Activated naive CD8-positive, alpha-beta T cell (primary cell): ENCODE measurements around the gene HSDL1.

Experiments
- H3K27ac Mint-ChIP-seq: one replicate; pipeline ENCODE4 v1.8.0; 2021; ENCODE audit warnings: mixed read lengths
- H3K27me3 Mint-ChIP-seq: one replicate; pipeline ENCODE4 v1.8.0; 2021; ENCODE audit warnings: mixed read lengths
- H3K36me3 Mint-ChIP-seq: one replicate; pipeline ENCODE4 v1.8.0; 2021; ENCODE audit warnings: mixed read lengths
- H3K4me1 Mint-ChIP-seq: one replicate; pipeline ENCODE4 v1.8.0; 2021; ENCODE audit warnings: low read depth, mixed read lengths
- H3K4me3 Mint-ChIP-seq: one replicate; pipeline ENCODE4 v1.8.0; 2021; ENCODE audit warnings: mild to moderate bottlenecking, mixed read lengths
- H3K9me3 Mint-ChIP-seq: one replicate; pipeline ENCODE4 v1.8.0; 2021; ENCODE audit warnings: low read depth, mixed read lengths

Gene HSDL1

DNA sequence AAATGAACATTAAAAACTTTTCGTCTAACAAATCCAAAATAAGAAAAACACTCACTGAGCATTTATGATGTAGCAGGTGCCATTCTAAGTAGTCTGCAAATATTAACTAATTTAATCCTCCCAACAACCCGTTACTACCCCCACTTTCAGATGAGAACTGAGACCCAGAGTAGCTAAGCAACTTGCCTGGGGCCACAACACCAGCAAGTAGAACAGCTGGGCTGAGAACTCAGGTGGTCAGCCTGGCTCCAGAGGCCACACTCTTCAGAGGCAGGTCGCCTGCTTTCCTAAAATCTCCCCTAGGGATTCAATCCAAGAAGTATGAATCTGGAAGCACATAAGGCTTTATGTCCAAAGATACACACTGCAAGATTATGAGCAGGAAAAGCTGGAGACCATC is 34.5 kb downstream of the HSDL1 start:
- peaks cover 56% of the 10 kb centered on the region for H3K4me1 Mint-ChIP-seq
- H3K36me3 Mint-ChIP-seq: no peaks in the 10 kb centered on the region
- H3K27ac Mint-ChIP-seq: no peak overlapping the region
- no peak overlapping the region for H3K4me3 Mint-ChIP-seq
- H3K27me3 Mint-ChIP-seq: no peaks in the 10 kb centered on the region
- H3K9me3 Mint-ChIP-seq: no peaks in the 10 kb centered on the region

- H3K27me3 Mint-ChIP-seq: no peaks in the 10 kb centered on the region
- H3K36me3 Mint-ChIP-seq: no peaks in the 10 kb centered on the region
- H3K4me1 Mint-ChIP-seq: peaks cover 55% of the 10 kb centered on the region
- peak overlapping the region; percentile 10 for H3K27ac Mint-ChIP-seq
- H3K4me3 Mint-ChIP-seq: no peak overlapping the region
- H3K9me3 Mint-ChIP-seq: no peaks in the 10 kb centered on the region
Measured at GRCh38 chr16:84109598-84110335, 35.2 kb downstream of the HSDL1 start.

- no peaks in the 10 kb centered on the region for H3K27me3 Mint-ChIP-seq
- H3K9me3 Mint-ChIP-seq: no peaks in the 10 kb centered on the region
- H3K4me1 Mint-ChIP-seq: peaks cover 56% of the 10 kb centered on the region
- H3K4me3 Mint-ChIP-seq: no peak overlapping the region
- H3K27ac Mint-ChIP-seq: peak overlapping the region; percentile 25
- H3K36me3 Mint-ChIP-seq: no peaks in the 10 kb centered on the region
Measured at GRCh38 chr16:84107921-84108320, 37.1 kb downstream of the HSDL1 start.

DNA sequence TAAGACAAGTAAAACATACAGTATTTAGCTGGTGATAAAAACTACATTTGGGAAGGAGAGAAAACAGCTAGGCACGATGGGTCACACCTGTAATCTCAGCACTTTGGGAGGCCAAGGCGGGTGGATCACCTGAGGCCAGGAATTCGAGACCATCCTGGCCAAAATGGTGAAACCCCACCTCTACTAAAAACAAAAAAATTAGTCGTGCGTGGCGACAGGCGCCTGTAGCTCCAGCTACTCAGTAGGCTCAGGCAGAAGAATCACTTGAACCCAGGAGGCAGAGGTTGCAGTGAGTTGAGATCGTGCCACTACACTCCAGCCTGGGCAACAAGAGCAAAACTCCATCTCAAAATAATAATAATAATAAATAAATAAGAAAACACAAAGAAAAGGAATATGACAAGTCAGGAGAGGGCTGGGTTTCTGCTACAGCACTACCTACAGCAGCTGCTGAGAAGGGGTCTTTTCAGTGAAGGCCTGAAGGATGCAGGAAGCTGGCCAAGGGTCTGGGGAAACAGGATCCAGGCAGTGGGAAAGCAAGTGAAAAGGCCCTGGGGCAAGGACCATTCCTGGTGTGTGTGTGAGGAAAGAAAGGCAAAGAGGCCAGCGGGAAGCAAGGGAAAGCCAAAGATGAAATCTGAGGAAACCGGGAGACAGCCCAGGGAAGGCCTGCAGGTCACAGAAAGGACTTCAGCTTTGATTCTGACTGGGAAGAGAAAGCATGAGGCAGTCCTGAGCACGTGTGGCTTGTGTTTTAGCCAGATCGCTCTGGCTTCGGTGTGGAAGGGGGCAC is 38.8 kb downstream of the HSDL1 start:
- Mint-ChIP-seq H3K4me3 (no peak overlapping the region), H3K4me1 (peaks cover 58% of the 10 kb centered on the region), H3K9me3 (no peaks in the 10 kb centered on the region), H3K27ac (peak overlapping the region; percentile 89), H3K36me3 (peaks cover 4% of the 10 kb centered on the region), H3K27me3 (no peaks in the 10 kb centered on the region)

DNA sequence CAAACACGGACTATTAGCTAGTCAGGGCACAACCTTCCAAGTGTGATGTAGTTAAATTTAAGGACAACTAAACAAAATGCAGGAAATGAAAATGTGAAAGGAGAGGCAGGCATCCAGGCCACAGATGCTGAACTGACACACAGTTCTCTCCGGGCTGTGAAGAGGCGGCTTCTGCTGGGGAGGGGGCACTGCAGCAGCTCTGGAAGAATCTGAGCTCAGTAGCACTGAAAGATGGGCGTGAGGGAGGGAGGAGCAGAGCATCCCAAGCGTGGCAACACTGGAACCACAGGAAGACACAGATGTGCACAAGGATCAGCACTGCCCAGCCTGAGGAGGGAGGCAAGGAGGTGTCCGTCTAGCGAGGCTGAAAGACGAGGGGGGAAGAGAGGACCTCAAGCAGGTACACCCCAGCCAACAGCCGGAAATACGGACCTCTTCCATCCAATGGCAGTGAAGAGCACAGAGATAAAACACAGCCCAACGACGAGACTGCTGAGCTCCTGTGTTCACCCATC is 39.6 kb downstream of the HSDL1 start:
- Mint-ChIP-seq H3K36me3 (peaks cover 4% of the 10 kb centered on the region), H3K27ac (peak overlapping the region; percentile 24), H3K4me3 (no peak overlapping the region), H3K27me3 (no peaks in the 10 kb centered on the region), H3K9me3 (no peaks in the 10 kb centered on the region), H3K4me1 (peaks cover 50% of the 10 kb centered on the region)

DNA sequence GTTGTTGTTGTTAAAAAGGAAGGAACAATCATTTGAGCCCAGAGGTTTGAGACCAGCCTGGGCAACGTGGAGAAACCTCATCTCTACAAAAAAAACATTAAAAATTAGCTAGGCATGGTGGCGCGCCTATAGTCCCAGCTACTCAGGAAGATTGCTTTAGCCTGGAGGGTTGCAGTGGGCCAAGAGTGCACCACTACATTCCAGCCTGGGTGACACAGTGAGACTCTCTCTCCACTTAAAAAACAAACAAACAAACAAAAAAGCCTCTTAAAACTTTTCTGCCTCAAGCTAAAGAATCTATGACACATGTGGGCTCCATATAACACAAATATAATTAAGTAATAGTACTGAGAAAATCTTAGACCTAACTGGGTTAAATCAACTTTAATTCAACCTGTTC is 40.7 kb downstream of the HSDL1 start:
- Mint-ChIP-seq H3K27me3 (no peaks in the 10 kb centered on the region), H3K4me3 (no peak overlapping the region), H3K27ac (peak overlapping the region; percentile 23), H3K4me1 (peaks cover 52% of the 10 kb centered on the region), H3K9me3 (no peaks in the 10 kb centered on the region), H3K36me3 (peaks cover 4% of the 10 kb centered on the region)

GRCh38 chr16:84103678-84104077 is 41.3 kb downstream of the HSDL1 start:
- Mint-ChIP-seq H3K4me1 (peaks cover 52% of the 10 kb centered on the region), H3K27me3 (no peaks in the 10 kb centered on the region), H3K4me3 (no peak overlapping the region), H3K27ac (peak overlapping the region; percentile 0), H3K36me3 (peaks cover 6% of the 10 kb centered on the region), H3K9me3 (no peaks in the 10 kb centered on the region)

DNA sequence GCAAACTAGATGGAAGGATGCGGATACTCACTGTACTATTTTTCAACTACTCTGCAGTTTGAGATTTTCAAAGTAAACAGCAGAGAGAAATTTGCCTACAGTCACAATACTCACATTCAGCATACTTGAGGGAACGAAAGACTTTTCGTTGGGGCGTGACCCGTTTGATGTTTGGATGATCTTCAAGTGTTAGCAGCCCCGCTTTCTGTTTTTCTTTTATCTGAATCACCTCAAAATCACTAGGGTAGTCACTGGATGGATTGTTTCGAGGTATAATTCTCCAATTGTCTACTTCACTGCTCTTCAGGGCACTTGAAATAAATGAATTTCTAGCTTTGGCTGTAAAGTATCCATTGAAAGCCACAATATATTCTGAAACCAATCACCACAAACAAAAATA is 46.0 kb downstream of the HSDL1 start:
- Mint-ChIP-seq H3K9me3 (no peaks in the 10 kb centered on the region), H3K27me3 (no peaks in the 10 kb centered on the region), H3K4me1 (peaks cover 32% of the 10 kb centered on the region), H3K27ac (no peak overlapping the region), H3K4me3 (no peak overlapping the region), H3K36me3 (peaks cover 10% of the 10 kb centered on the region)

DNA sequence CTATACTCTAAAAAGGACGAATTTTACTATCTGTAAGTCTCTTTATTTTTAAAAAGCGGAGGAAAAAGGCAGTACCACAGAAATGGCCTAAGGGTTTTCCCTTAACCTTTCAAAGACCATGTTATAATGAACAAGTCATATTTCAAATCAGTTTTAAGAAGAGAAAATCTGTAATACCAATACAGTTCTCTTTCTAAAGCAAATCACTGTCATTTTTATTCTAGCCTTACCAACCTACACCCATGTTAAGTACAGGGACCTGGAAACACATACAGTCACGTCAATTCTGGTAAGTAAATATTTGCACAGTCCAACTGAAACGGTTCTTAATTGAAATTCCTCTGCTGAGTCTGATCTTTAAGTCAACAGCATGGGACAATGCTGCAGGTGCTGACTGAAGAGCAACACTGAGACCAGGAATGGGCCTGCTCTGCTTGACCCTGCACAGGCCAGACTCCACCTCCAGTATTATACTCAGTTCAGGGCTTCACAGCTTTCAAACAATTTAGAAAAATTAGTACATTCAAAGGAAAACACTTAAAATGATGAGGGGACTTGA is 48.5 kb downstream of the HSDL1 start:
- no peaks in the 10 kb centered on the region for H3K27me3 Mint-ChIP-seq
- H3K27ac Mint-ChIP-seq: no peak overlapping the region
- no peak overlapping the region for H3K4me3 Mint-ChIP-seq
- peaks cover 16% of the 10 kb centered on the region for H3K4me1 Mint-ChIP-seq
- peaks cover 11% of the 10 kb centered on the region for H3K36me3 Mint-ChIP-seq
- no peaks in the 10 kb centered on the region for H3K9me3 Mint-ChIP-seq

GRCh38 chr16:84095466-84095865 is 49.5 kb downstream of the HSDL1 start:
- H3K36me3 Mint-ChIP-seq: peaks cover 12% of the 10 kb centered on the region
- peak overlapping the region; percentile 7 for H3K27ac Mint-ChIP-seq
- no peaks in the 10 kb centered on the region for H3K9me3 Mint-ChIP-seq

GRCh38 chr16:84093879-84094270 is 51.1 kb downstream of the HSDL1 start:
- H3K4me3 Mint-ChIP-seq: no peak overlapping the region
- H3K36me3 Mint-ChIP-seq: peaks cover 12% of the 10 kb centered on the region
- no peaks in the 10 kb centered on the region for H3K9me3 Mint-ChIP-seq
- H3K27me3 Mint-ChIP-seq: no peaks in the 10 kb centered on the region
- peak overlapping the region; percentile 7 for H3K27ac Mint-ChIP-seq
- peaks cover 13% of the 10 kb centered on the region for H3K4me1 Mint-ChIP-seq

More at GRCh38 chr16:84095466-84095865, 49.5 kb downstream of the HSDL1 start:
- Mint-ChIP-seq H3K4me1 (peaks cover 15% of the 10 kb centered on the region), H3K4me3 (no peak overlapping the region), H3K27me3 (no peaks in the 10 kb centered on the region)

GRCh38 chr16:84093120-84093878 is 51.7 kb downstream of the HSDL1 start:
- Mint-ChIP-seq H3K27me3 (no peaks in the 10 kb centered on the region), H3K36me3 (peaks cover 10% of the 10 kb centered on the region), H3K4me1 (peaks cover 15% of the 10 kb centered on the region), H3K27ac (no peak overlapping the region), H3K9me3 (no peaks in the 10 kb centered on the region), H3K4me3 (no peak overlapping the region)

DNA sequence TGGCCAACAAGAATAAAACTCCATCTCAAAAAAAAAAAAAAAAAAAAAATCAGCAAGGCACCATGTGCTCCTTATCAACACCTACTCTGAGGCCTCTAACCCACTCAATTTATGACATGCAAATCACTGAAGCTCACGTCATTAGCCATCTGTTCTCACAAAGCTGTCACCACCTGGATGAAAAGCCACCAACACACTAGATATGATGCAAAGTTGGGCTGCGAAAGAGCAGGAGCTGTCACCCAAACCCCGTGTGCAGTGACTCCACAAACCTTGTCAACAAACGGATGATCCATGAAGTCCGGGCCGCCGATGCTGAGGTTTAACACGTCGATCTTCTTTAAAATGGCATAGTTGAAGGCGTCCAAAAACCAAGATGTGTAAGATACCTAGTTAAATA is 53.5 kb downstream of the HSDL1 start:
- peaks cover 28% of the 10 kb centered on the region for H3K4me1 Mint-ChIP-seq
- H3K27me3 Mint-ChIP-seq: no peaks in the 10 kb centered on the region
- peaks cover 14% of the 10 kb centered on the region for H3K36me3 Mint-ChIP-seq
- no peaks in the 10 kb centered on the region for H3K9me3 Mint-ChIP-seq
- no peak overlapping the region for H3K27ac Mint-ChIP-seq
- no peak overlapping the region for H3K4me3 Mint-ChIP-seq

- no peak overlapping the region for H3K4me3 Mint-ChIP-seq
- H3K9me3 Mint-ChIP-seq: no peaks in the 10 kb centered on the region
- peaks cover 17% of the 10 kb centered on the region for H3K36me3 Mint-ChIP-seq
- H3K27ac Mint-ChIP-seq: peak overlapping the region; percentile 28
- H3K27me3 Mint-ChIP-seq: no peaks in the 10 kb centered on the region
- H3K4me1 Mint-ChIP-seq: peaks cover 34% of the 10 kb centered on the region
Measured at GRCh38 chr16:84090211-84090610, 54.8 kb downstream of the HSDL1 start.
